ENCODE measurements around the gene GSG1L.

Gene GSG1L

GRCh38 chr16:27770271-27771196 is 293.0 kb downstream of the GSG1L start:
- DNase-seq (ENCODE audit: low read depth) = no peak
- H3K4me3 ChIP-seq (ENCODE audit: low read depth, low read length) = no peak overlapping the region
- no peak for TF ChIP-seq CTCF (IDR thresholded peaks at IDR 0.05; ENCODE audit: control insufficient read depth, extremely low read depth, insufficient read depth)

- DNase-seq (ENCODE audit: low read depth) = no peak
- H3K4me3 ChIP-seq (ENCODE audit: low read depth, low read length) = no peak overlapping the region
- no peak for TF ChIP-seq CTCF (IDR thresholded peaks at IDR 0.05; ENCODE audit: control insufficient read depth, extremely low read depth, insufficient read depth)
These were observed 293.8 kb downstream of the GSG1L start for GRCh38 chr16:27769561-27770255.

GRCh38 chr16:27768651-27769272 is 294.8 kb downstream of the GSG1L start:
- DNase-seq (ENCODE audit: low read depth) = no peak

GRCh38 chr16:27767971-27768591 is 295.4 kb downstream of the GSG1L start:
- TF ChIP-seq CTCF (IDR thresholded peaks at IDR 0.05; ENCODE audit: control insufficient read depth, extremely low read depth, insufficient read depth) = no peak
- no peak for DNase-seq (ENCODE audit: low read depth)
- H3K4me3 ChIP-seq (ENCODE audit: low read depth, low read length) = no peak overlapping the region

More at GRCh38 chr16:27768651-27769272, 294.8 kb downstream of the GSG1L start:
- no peak for TF ChIP-seq CTCF (IDR thresholded peaks at IDR 0.05; ENCODE audit: control insufficient read depth, extremely low read depth, insufficient read depth)
- no peak overlapping the region for H3K4me3 ChIP-seq (ENCODE audit: low read depth, low read length)

- TF ChIP-seq CTCF (IDR thresholded peaks at IDR 0.05; ENCODE audit: control insufficient read depth, extremely low read depth, insufficient read depth) = no peak
- no peak for DNase-seq (ENCODE audit: low read depth)
- no peak overlapping the region for H3K4me3 ChIP-seq (ENCODE audit: low read depth, low read length)
These were observed 296.4 kb downstream of the GSG1L start for GRCh38 chr16:27767081-27767480.

- no peak for DNase-seq (ENCODE audit: low read depth)
- H3K4me3 ChIP-seq (ENCODE audit: low read depth, low read length) = no peak overlapping the region
- TF ChIP-seq CTCF (IDR thresholded peaks at IDR 0.05; ENCODE audit: control insufficient read depth, extremely low read depth, insufficient read depth) = no peak
These were observed 297.1 kb downstream of the GSG1L start for GRCh38 chr16:27766236-27766925.
